Upper lobe of left lung (tissue), 6 donors: ENCODE data around the gene EVI5. TPM values are rescaled to one million over a fixed set of nuclear protein-coding genes. Genes with fewer than 3 reads are reported as not detected.

Source experiments
- ATAC-seq, 2 donors: fragments of 200-7000 bp; cut with Tn5 transposase; one replicate each; pipeline ENCODE4 v1.9.1; 2022; ENCODE audit warnings: mild to moderate bottlenecking in 2 of 2, moderate library complexity in 2 of 2; ENCODE audit not compliant: low FRiP score in 2 of 2
- DNase-seq, 2 donors: peaks; one replicate each; pipeline ENCODE4 v3.0.0-alpha.2; 2019 to 2020
- H3K27ac ChIP-seq, 4 donors: fragments of 200-600 bp; sonication (generic); one replicate each; pipeline ENCODE4 v1.5.1; 2016 to 2019
- H3K27me3 ChIP-seq, 4 donors: fragments of 200-600 bp; sonication (generic); one replicate each; pipeline ENCODE4 v1.5.1; 2017 to 2019
- H3K36me3 ChIP-seq, 4 donors: fragments of 200-600 bp; sonication (generic); one replicate each; pipeline ENCODE4 v1.5.1; 2016 to 2019
- H3K4me1 ChIP-seq, 4 donors: fragments of 200-600 bp; sonication (generic); one replicate each; pipeline ENCODE4 v1.5.1; 2018 to 2019
- H3K4me3 ChIP-seq, 4 donors: fragments of 200-600 bp; sonication (generic); one replicate each; pipeline ENCODE4 v1.5.1; 2017 to 2019; ENCODE audit warnings: mild to moderate bottlenecking in 2 of 4, moderate library complexity in 1 of 4
- H3K9me3 ChIP-seq, 4 donors: fragments of 200-600 bp; sonication (generic); one replicate each; pipeline ENCODE4 v1.5.1; 2018 to 2019
- CTCF ChIP-seq, 6 experiments: fragments of 450-650 bp in 4 of 6; fragments of 200-600 bp in 2 of 6; sonication (generic) in 2 of 6; IDR thresholded peaks; one replicate each; pipeline ENCODE4 v1.5.1; 2016 to 2019; ENCODE audit warnings: antibody characterized with exemption in 6 of 6
- EP300 ChIP-seq, 4 donors: sonication (generic); formaldehyde crosslinking; IDR thresholded peaks; one replicate each; pipeline ENCODE4 v1.5.1; 2017; ENCODE audit warnings: antibody characterized with exemption in 4 of 4, control low read depth in 2 of 4
- POLR2A ChIP-seq, 4 donors: fragments of 450-650 bp; IDR thresholded peaks; one replicate each; pipeline ENCODE4 v1.5.1; 2016 to 2017; ENCODE audit warnings: antibody characterized with exemption in 4 of 4, mild to moderate bottlenecking in 2 of 4
- POLR2AphosphoS5 ChIP-seq, 2 donors: sonication (generic); formaldehyde crosslinking; IDR thresholded peaks; one replicate each; pipeline ENCODE4 v1.5.1; 2017; ENCODE audit warnings: antibody characterized with exemption in 2 of 2
- WGBS, 2 donors: methylation state at CpG; one replicate each; pipeline ENCODE4 v1.1.5; 2017 to 2018; 5-methylcytosine and 5-hydroxymethylcytosine counted together
- total RNA-seq, 6 donors: library from RNA; depleted of rRNA in 4 of 6; stranded (reverse); fragments of >200 nt in 4 of 6; gene quantifications; one replicate each; pipeline versions ENCODE4 v1.1.0 to v1.2.1, GENCODE V29; 2016 to 2021
- donor health status: DM: no; HTN: no; CAD: no; lungs with moderate emphysema.
- donor health status: DM: no; HTN: yes; CAD: no; lungs with severe emphysema.

Gene EVI5
- total RNA-seq, 6 donors from 2014 or later, result 33.5 to 62.3 (median 39.6) TPM

- H3K4me1 ChIP-seq, result no peaks in the 10 kb centered on the region
- ATAC-seq (no peak), DNase-seq (no peak)
- H3K27ac ChIP-seq, result no peak overlapping the region
- no peak overlapping the region for H3K4me3 ChIP-seq
- H3K27me3 ChIP-seq, result no peaks in the 10 kb centered on the region
- TF ChIP-seq EP300 (IDR thresholded peaks at IDR 0.05) (no peak), POLR2AphosphoS5 (IDR thresholded peaks at IDR 0.05) (no peak), CTCF (IDR thresholded peaks at IDR 0.05) (no peak), POLR2A (IDR thresholded peaks at IDR 0.05) (no peak)
- no peaks in the 10 kb centered on the region for H3K36me3 ChIP-seq
- WGBS, 2 donors, result 71 to 78% methylated on average over 3 of the region's 3 CpGs
- no peaks in the 10 kb centered on the region for H3K9me3 ChIP-seq
Observed at GRCh38 chr1:92764116-92764515, 20.8 kb downstream of the EVI5 start.

- Histone ChIP-seq H3K9me3 (no peaks in the 10 kb centered on the region), H3K4me1 (no peaks in the 10 kb centered on the region), H3K27me3 (no peaks in the 10 kb centered on the region), H3K27ac (no peak overlapping the region), H3K36me3 (no peaks in the 10 kb centered on the region), H3K4me3 (no peak overlapping the region)
- DNase-seq, result no peak
- ATAC-seq, result no peak
- TF ChIP-seq POLR2A (IDR thresholded peaks at IDR 0.05) (no peak), CTCF (IDR thresholded peaks at IDR 0.05) (no peak), POLR2AphosphoS5 (IDR thresholded peaks at IDR 0.05) (no peak), EP300 (IDR thresholded peaks at IDR 0.05) (no peak)
- WGBS, 2 donors, result 90 to 97% methylated on average over 1 of the region's 1 CpG
Observed at GRCh38 chr1:92762355-92762754, 22.6 kb downstream of the EVI5 start.

GRCh38 chr1:92759361-92759760 lies 25.5 kb downstream of the EVI5 start:
- H3K4me1 ChIP-seq, result peaks cover 0 to 8% (median 3%) of the 10 kb centered on the region in 4 donors
- no peak for ATAC-seq
- no peaks in the 10 kb centered on the region for H3K9me3 ChIP-seq
- no peaks in the 10 kb centered on the region for H3K27me3 ChIP-seq
- no peak for DNase-seq
- H3K4me3 ChIP-seq, result no peak overlapping the region
- no peak overlapping the region for H3K27ac ChIP-seq
- TF ChIP-seq POLR2AphosphoS5 (IDR thresholded peaks at IDR 0.05) (no peak), CTCF (IDR thresholded peaks at IDR 0.05) (no peak), POLR2A (IDR thresholded peaks at IDR 0.05) (no peak), EP300 (IDR thresholded peaks at IDR 0.05) (no peak)
- H3K36me3 ChIP-seq, result no peaks in the 10 kb centered on the region
- WGBS, 2 donors, result 80 to 88% methylated on average over 1 of the region's 1 CpG

- ATAC-seq, result peak; percentile 28 to 78
- no peak overlapping the region for H3K27ac ChIP-seq
- 86 to 93% methylated on average over 4 of the region's 4 CpGs for WGBS, 2 donors
Observed at GRCh38 chr1:92756537-92756936, 28.4 kb downstream of the EVI5 start.

More at GRCh38 chr1:92756537-92756936, 28.4 kb downstream of the EVI5 start:
- Histone ChIP-seq H3K4me3 (no peak overlapping the region), H3K9me3 (no peaks in the 10 kb centered on the region), H3K4me1 (peaks cover 0 to 8% (median 6%) of the 10 kb centered on the region in 4 donors), H3K27me3 (no peaks in the 10 kb centered on the region), H3K36me3 (no peaks in the 10 kb centered on the region)
- no peak for DNase-seq
- no peak for TF ChIP-seq CTCF (IDR thresholded peaks at IDR 0.05)
- peak; percentile 41 to 52 for TF ChIP-seq POLR2AphosphoS5 (IDR thresholded peaks at IDR 0.05)
